Measurements from ENCODE around the gene TMEM200A. TPM values are rescaled to one million over a fixed set of nuclear protein-coding genes. Genes with fewer than 3 reads are reported as not detected.

TMEM200A gene
- total and polyA plus RNA-seq, 2 donors (not counting 3 experiments of a cell fraction or from before 2014, with no cell fraction given): 0.58 to 0.75 TPM

DNA sequence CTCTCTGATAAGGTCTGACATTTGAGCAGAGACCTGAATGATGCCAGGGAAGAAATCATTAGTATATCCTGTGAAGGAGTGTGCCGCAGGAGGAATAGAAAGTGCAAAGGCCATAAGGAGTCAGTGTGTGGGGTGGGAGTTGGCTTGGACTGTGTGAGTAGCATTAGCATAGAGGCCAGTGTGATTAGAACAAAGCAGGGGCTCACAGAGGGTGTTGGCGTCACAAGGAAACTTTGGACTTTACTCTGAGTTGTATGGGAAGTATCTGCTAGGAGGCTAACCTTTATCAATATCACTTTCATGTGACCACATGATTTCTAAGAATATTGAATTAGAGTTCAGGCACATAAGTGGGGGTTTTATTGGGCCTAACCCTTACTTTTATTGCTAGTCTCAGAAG, 12.1 kb downstream of the TMEM200A start:
- no peak overlapping the region for H3K27ac ChIP-seq (ENCODE audit: insufficient read depth, low read depth, low read length)
- no peaks in the 10 kb centered on the region for H3K36me3 ChIP-seq (ENCODE audit: control insufficient read depth in 2 of 2, extremely low read depth in 1 of 2, insufficient read depth in 2 of 2, low read length in 2 of 2)
- FAIRE-seq: no peak
- no peaks in the 10 kb centered on the region for H3K9me1 ChIP-seq (replicated peaks; ENCODE audit: control insufficient read depth, extremely low read depth, insufficient read depth, low read length)
- BruUV-seq (replicated peaks): no TSS peak
- dilution Hi-C loops (cut with MboI; ENCODE audit: extremely low pct_ligation_motif_present, low sequenced_read_pairs) (no loop called here), intact Hi-C loops (cut with micrococcal nuclease) (no loop called here)
- no peak for TF ChIP-seq EZH2 (IDR thresholded peaks at IDR 0.05; ENCODE audit: borderline replicate concordance, low read depth, low read length, severe bottlenecking)
- TF ChIP-seq, protein P1, sequence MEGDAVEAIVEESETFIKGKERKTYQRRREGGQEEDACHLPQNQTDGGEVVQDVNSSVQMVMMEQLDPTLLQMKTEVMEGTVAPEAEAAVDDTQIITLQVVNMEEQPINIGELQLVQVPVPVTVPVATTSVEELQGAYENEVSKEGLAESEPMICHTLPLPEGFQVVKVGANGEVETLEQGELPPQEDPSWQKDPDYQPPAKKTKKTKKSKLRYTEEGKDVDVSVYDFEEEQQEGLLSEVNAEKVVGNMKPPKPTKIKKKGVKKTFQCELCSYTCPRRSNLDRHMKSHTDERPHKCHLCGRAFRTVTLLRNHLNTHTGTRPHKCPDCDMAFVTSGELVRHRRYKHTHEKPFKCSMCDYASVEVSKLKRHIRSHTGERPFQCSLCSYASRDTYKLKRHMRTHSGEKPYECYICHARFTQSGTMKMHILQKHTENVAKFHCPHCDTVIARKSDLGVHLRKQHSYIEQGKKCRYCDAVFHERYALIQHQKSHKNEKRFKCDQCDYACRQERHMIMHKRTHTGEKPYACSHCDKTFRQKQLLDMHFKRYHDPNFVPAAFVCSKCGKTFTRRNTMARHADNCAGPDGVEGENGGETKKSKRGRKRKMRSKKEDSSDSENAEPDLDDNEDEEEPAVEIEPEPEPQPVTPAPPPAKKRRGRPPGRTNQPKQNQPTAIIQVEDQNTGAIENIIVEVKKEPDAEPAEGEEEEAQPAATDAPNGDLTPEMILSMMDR (IDR thresholded peaks at IDR 0.05; ENCODE audit: extremely low read depth in 1 of 2, insufficient read depth in 1 of 2, low read depth in 1 of 2, low read length in 2 of 2): no peak
- no peak for TF ChIP-seq MYC (IDR thresholded peaks at IDR 0.05; ENCODE audit: low read depth, low read length)
- no peak for TF ChIP-seq JUN (IDR thresholded peaks at IDR 0.05; ENCODE audit: borderline replicate concordance, insufficient read depth, insufficient read length, low read depth)
- no peak for TF ChIP-seq FOS (IDR thresholded peaks at IDR 0.05; ENCODE audit: borderline replicate concordance, insufficient read depth, low read length)
- TF ChIP-seq GATA2 (IDR thresholded peaks at IDR 0.05; ENCODE audit: insufficient read depth, insufficient read length, low read depth, low read length): no peak
- no peak for TF ChIP-seq POLR2AphosphoS5 (IDR thresholded peaks at IDR 0.05; ENCODE audit: insufficient read depth, low read depth, low read length)
- TF ChIP-seq POLR2A (IDR thresholded peaks at IDR 0.05; ENCODE audit: low read depth, low read length): no peak
- TF ChIP-seq, protein P2, sequence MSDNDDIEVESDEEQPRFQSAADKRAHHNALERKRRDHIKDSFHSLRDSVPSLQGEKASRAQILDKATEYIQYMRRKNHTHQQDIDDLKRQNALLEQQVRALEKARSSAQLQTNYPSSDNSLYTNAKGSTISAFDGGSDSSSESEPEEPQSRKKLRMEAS (IDR thresholded peaks at IDR 0.05; ENCODE audit: insufficient read depth, insufficient read length): no peak
- no peak overlapping the region for H2AFZ ChIP-seq (ENCODE audit: low read depth, low read length)
- H3K27me3 ChIP-seq (ENCODE audit: control insufficient read depth in 2 of 2, insufficient read depth in 2 of 2, low read length in 2 of 2): no peaks in the 10 kb centered on the region
- no peak overlapping the region for H3K9ac ChIP-seq (replicated peaks; ENCODE audit: extremely low read depth, insufficient read depth, low read length)
- no peak for DNase-seq (ENCODE audit: low read depth, low spot score)
- no peak overlapping the region for H3K4me3 ChIP-seq (replicated peaks in 1 of 3; ENCODE audit: insufficient read depth in 1 of 3, low read depth in 1 of 3, low read length in 3 of 3)
- H3K4me1 ChIP-seq (ENCODE audit: control insufficient read depth, extremely low read depth, insufficient read depth, low read length): no peaks in the 10 kb centered on the region
- POLR2A ChIA-PET: no interaction called here
- CTCF ChIA-PET: no interaction called here
- H3K4me2 ChIP-seq (ENCODE audit: insufficient read depth, low read length): no peak overlapping the region
- no peaks in the 10 kb centered on the region for H3K79me2 ChIP-seq (ENCODE audit: control insufficient read depth, insufficient read depth, low read length)
- H4K20me1 ChIP-seq (replicated peaks; ENCODE audit: control insufficient read depth, extremely low read depth, insufficient read depth, low read length): no peaks in the 10 kb centered on the region
- no peaks in the 10 kb centered on the region for H3K9me3 ChIP-seq (replicated peaks; ENCODE audit: control insufficient read depth, insufficient read depth, low read length)

Data from endothelial cell of umbilical vein (primary cell).